GM12872 (cell line): ENCODE measurements around the gene VPS35.

Source experiments
- CTCF ChIP-seq: IDR thresholded peaks from 3 replicates; pipeline ENCODE4 v1.5.1; 2011; ENCODE audit warnings: low read depth, mild to moderate bottlenecking, low read length, moderate library complexity; ENCODE audit not compliant: insufficient read depth

VPS35 gene

DNA sequence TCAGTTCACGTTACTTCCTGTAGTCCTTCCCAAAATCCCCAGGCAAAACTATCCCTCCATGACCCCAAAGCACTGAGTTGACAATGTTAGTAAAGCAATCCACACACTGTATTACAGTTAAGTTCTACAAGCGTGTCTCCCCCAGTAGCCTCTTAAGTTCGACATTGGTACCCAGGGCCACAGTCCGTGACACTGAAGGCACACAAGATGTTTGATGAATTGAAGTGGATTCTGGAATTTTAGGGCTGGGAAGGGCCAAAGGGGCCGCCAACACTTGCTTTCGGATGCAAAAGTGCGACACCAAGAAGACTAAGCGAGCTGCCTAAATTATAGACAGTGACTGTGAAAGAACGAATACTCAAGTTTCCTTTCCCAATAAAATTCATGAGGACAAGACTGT lies 1.5 kb downstream of the VPS35 start:
- TF ChIP-seq CTCF, result no peak

DNA sequence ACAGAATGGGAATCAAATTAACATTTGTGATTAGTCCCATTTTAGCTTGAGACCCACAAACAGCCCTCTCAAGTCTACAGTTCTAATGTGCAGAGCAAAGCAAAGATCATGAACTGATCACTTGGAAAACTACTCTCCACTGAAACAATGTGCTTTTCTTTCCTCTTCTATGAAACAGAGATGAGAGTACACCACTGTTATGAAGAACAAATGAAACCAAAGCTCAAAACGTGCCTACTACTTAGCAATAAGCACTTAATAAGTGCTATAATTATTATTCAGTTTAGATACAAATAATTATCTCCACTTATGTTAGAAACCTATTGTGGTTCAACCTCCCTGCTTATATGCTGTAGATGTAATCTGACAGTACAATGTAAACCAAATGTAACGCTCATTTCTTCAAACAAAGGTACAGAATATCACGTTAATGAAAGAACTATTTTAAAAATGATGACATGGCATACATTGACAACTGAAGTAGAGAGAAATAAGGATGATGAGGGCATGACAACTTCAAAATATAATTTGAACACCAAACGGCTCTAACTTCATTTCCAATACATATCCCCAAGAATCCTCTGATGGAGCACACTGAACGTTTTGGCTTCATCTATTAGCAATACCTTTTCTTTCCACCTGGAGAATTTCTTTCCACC lies 2.0 kb downstream of the VPS35 start:
- no peak for TF ChIP-seq CTCF

DNA sequence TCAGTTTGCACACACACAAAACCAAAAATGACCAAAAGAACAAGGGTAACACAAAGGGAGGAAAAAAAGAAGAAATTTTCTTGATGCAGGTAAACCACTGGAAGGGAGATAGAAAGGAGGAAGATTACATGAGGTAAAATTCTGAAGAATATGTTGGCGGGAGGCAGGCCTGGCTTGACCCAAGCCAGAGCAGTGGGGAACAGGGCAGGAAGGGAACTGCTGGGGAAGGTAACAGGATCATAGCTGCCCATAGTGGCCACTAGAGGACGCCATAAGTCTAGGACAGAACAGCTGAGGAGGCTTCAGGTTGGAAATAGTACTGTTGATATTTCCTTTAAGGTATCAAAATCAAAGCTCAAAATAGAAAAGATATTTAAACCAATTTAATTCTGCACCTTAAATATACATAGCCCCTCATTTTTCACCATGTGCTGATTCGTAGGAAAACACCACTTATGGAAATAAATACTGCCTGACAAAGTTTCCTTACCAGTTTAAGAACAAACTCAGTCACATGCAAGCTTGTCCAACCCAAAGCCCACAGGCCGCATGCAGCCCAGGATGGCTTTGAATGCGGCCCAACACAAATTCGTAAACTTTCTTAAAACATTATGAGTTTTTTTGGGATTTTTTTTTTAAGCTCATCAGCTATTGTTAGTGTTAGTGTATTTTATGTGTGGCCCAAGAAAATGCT lies 15.5 kb downstream of the VPS35 start:
- TF ChIP-seq CTCF, result peak; percentile 98

DNA sequence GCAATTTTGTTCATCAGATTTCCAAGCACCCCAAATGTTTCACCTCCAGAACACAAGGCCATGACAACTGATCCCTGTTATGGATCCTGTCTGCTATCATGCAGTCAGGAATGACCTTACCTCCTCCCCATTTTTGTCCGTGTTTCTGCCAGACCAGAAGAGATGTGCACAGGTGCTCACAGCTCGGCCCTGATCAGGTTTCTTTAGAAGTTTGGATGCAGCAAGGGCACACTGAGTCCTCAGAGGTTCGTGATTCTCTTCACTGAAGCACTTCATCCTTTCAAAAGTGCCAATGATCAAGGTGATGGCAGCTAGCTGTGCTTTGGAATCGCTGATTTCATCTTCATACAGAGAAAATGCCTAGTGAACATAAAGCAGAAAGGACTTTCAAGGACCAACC lies 26.9 kb downstream of the VPS35 start:
- no peak for TF ChIP-seq CTCF

- no peak for TF ChIP-seq CTCF
Measured at GRCh38 chr16:46658925-46659324, 30.1 kb downstream of the VPS35 start.

GRCh38 chr16:46651305-46651704 lies 37.7 kb downstream of the VPS35 start:
- TF ChIP-seq CTCF, result no peak

- no peak for TF ChIP-seq CTCF
Measured at GRCh38 chr16:46650254-46650623, 38.7 kb downstream of the VPS35 start.
